Coronary artery (tissue), 2 donors: Measurements from ENCODE around the gene FIP1L1.
"Not testable (repeated sequence)": the region's sequence is repeated elsewhere in the genome, so short reads cannot be mapped to it uniquely, and the experiment has no call there.

Experiments used
- DNase-seq: peaks from one replicate; pipeline ENCODE4 v3.0.0-alpha.2; 2017; ENCODE audit warnings: low spot score
- H3K27ac ChIP-seq, 2 donors: fragments of 200-600 bp; sonication (generic); one replicate each; pipeline ENCODE4 v1.5.1; 2016 to 2019
- H3K4me3 ChIP-seq: fragments of 200-600 bp; sonication (generic); 2 replicates; pipeline ENCODE4 v1.5.1; 2016; ENCODE audit warnings: mild to moderate bottlenecking, moderate library complexity
- CTCF ChIP-seq: fragments of 200-600 bp; sonication (generic); IDR thresholded peaks from one replicate; pipeline ENCODE4 v1.5.1; 2019; ENCODE audit warnings: antibody characterized with exemption

The FIP1L1 gene

GRCh38 chr4:53376900-53377299 lies 541 bp upstream of the FIP1L1 start:
- DNase-seq, result no peak
- H3K4me3 ChIP-seq, result peak overlapping the region; percentile 95
- TF ChIP-seq CTCF, result no peak
- H3K27ac ChIP-seq, result peak overlapping the region in 1 of 2 donors; percentile 89

DNA sequence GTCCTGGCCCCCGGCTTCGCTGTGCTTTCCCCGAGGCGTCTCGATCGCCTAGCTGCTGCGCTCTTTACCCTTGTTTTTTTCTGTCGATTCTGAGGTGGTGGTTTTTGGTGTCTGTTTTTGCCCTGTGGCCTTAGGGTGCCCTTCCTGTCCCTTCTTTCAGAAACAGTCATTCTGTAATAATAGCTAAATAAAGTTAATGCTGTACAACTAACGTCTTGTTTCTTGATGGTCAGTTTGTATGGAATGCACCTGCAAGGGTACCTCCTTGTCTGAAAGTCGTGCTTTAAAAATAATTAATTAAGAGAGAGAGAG lies 686 bp downstream of the FIP1L1 start:
- H3K4me3 ChIP-seq, result peak overlapping the region; percentile 95
- H3K27ac ChIP-seq, result peak overlapping the region; percentile 70 to 89
- no peak for TF ChIP-seq CTCF
- no peak for DNase-seq

GRCh38 chr4:53380221-53380620 lies 2.8 kb downstream of the FIP1L1 start:
- no peak overlapping the region for H3K27ac ChIP-seq
- TF ChIP-seq CTCF, result no peak
- no peak overlapping the region for H3K4me3 ChIP-seq
- DNase-seq, result no peak

DNA sequence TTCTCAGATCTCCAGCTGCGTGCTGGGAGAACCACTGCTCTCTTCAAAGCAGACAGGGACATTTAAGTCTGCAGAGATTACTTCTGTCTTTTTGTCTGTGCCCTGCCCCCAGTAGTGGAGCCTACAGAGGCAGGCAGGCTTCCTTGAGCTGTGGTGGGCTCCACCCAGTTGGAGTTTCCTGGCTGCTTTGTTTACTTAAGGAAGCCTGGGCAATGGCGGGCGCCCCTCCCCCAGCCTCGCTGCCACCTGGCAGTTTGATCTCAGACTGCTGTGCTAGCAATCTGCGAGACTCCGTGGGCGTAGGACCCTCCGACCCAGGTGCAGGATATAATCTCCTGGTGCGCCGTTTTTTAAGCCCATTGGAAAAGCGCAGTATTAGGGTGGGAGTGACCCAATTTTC lies 32.0 kb downstream of the FIP1L1 start:
- not testable (repeated sequence) for H3K27ac ChIP-seq, H3K4me3 ChIP-seq, DNase-seq

DNA sequence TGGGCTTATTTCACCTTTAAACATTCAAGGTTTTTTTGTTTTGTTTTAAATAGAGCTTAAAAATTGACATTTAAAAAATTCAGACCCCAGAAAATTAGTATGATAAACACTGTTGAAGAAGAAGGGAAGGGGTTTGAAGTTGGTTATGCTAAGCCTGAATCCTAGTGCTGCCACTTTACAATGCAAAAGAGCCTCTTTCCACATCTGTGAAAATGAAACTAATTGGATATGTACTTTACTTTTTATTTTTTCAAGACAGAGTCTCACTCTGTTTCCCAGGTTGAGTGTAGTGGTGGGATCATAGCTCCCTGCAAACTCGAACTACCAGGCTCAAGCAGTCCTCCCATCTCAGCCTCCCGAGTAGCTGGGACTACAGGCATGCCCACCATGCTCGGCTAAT lies 41.8 kb downstream of the FIP1L1 start:
- no peak for DNase-seq
- H3K4me3 ChIP-seq, result no peak overlapping the region
- H3K27ac ChIP-seq, result no peak overlapping the region
- TF ChIP-seq CTCF, result no peak

- no peak for TF ChIP-seq CTCF
- DNase-seq, result no peak
- H3K4me3 ChIP-seq, result no peak overlapping the region
- H3K27ac ChIP-seq, result no peak overlapping the region
These were observed 44.4 kb downstream of the FIP1L1 start for GRCh38 chr4:53421791-53422190.

DNA sequence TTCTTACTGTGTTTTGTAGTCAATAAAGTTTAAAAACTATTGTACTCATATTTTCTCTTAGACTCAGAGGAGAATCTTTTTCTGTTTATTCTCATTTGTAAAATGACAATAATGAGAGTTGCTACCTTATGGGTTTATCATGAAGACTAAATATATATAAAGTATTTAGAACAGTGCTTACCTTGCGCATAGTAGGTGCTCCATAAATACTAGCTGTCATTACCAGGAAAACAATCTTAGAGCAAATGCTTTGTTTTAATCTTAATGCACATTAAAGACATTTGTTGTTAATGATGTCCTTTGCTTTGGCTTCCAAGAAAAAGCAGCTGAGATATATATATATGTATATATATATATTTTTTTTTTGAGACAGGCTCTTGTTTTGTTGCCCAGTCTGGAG lies 44.9 kb downstream of the FIP1L1 start:
- Histone ChIP-seq H3K4me3 (no peak overlapping the region), H3K27ac (no peak overlapping the region)
- DNase-seq, result no peak
- no peak for TF ChIP-seq CTCF

- H3K4me3 ChIP-seq, result no peak overlapping the region
- DNase-seq, result no peak
- H3K27ac ChIP-seq, result no peak overlapping the region
- TF ChIP-seq CTCF, result no peak
These were observed 46.8 kb downstream of the FIP1L1 start for GRCh38 chr4:53424280-53424679.
